Testis (tissue), 2 donors: Measurements from ENCODE around the gene MACROD2.

Experiments used
- CTCF ChIP-seq, 3 experiments: fragments of 450-650 bp in 2 of 3; fragments of 200-600 bp in 1 of 3; sonication (generic) in 1 of 3; IDR thresholded peaks; one replicate each; pipeline ENCODE4 v1.5.1; 2016 to 2019; ENCODE audit warnings: antibody characterized with exemption in 3 of 3, mild to moderate bottlenecking in 2 of 3, moderate library complexity in 1 of 3
- POLR2A ChIP-seq: fragments of 450-650 bp; IDR thresholded peaks from one replicate; pipeline ENCODE4 v1.6.1; 2017; ENCODE audit warnings: antibody characterized with exemption, mild to moderate bottlenecking, moderate library complexity

- TF ChIP-seq POLR2A: no peak
- TF ChIP-seq CTCF (IDR thresholded peaks at IDR 0.05): no peak
These were observed 724.9 kb downstream of the MACROD2 start for GRCh38 chr20:14720251-14720650.
